Neural crest cell (in vitro differentiated cells): ENCODE results near the gene ZIC5. TPM values are rescaled to one million over a fixed set of nuclear protein-coding genes. Genes with fewer than 3 reads are reported as not detected.

Source experiments
- DNase-seq: peaks from one replicate; pipeline ENCODE4 v3.0.0; 2021; ENCODE audit warnings: low read depth, mixed read lengths, low spot score
- H3K27ac Mint-ChIP-seq: one replicate; pipeline ENCODE4 v1.8.0; 2021; ENCODE audit warnings: mild to moderate bottlenecking, mixed read lengths; ENCODE audit not compliant: unreplicated experiment
- H3K27me3 Mint-ChIP-seq: 2 replicates; pipeline ENCODE4 v1.8.0; 2021; ENCODE audit warnings: low read depth, mild to moderate bottlenecking, mixed read lengths
- H3K36me3 Mint-ChIP-seq: 2 replicates; pipeline ENCODE4 v1.8.0; 2021; ENCODE audit warnings: low read depth, mild to moderate bottlenecking, mixed read lengths
- H3K4me1 Mint-ChIP-seq: 2 replicates; pipeline ENCODE4 v1.8.0; 2021; ENCODE audit warnings: mixed read lengths
- H3K4me3 Mint-ChIP-seq: one replicate; pipeline ENCODE4 v1.8.0; 2021; ENCODE audit warnings: mild to moderate bottlenecking, mixed read lengths
- H3K9me3 Mint-ChIP-seq: 2 replicates; pipeline ENCODE4 v1.8.0; 2021; ENCODE audit warnings: mixed read lengths
- CTCF ChIP-seq: fragments of 200-600 bp; sonication (generic); conservative IDR thresholded peaks from 2 replicates; pipeline ENCODE4 v1.5.0; 2021; ENCODE audit warnings: antibody characterized with exemption, mild to moderate bottlenecking
- total RNA-seq: library from RNA; stranded (reverse); gene quantifications from 2 replicates; pipeline ENCODE4 v1.2.1, GENCODE V29; 2021

The ZIC5 gene
- total RNA-seq, 1 donor from 2014 or later: 6.7 TPM

DNA sequence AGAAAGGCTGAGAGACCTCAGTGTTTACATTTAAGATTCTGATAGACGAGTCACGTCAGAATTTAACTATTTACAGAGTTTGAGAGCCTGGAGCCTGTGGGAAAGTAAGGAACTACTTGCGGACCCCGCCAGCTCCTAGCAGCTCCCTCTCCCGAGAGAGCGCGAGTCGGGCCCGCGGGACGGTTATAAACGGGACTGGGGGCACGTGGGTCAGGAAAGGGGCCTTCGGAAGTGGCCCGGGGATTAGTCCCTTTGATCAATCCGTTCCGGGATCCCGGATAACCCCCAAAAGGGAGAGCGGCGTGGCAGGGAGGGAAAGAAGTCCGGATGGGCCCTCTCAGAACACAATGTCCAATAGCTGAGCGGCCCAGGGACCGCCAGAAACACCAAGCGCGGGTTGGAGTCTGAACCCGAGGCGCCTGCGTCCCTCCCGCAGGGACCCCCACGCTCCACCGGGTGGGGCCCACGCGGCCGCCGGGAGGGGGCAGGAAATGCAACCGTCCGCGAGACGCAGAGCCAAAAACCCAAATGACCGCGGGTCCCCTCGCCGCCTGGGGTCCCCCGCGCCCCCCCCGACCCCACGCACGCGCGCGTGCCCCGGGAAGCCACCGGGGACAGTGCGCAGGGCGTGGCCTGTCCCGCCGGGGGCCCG, 3.6 kb downstream of the ZIC5 start:
- H3K4me3 Mint-ChIP-seq: peak overlapping the region; percentile 82
- peaks cover 75% of the 10 kb centered on the region for H3K27me3 Mint-ChIP-seq
- peaks cover 3% of the 10 kb centered on the region for H3K36me3 Mint-ChIP-seq
- TF ChIP-seq CTCF: no peak
- no peaks in the 10 kb centered on the region for H3K9me3 Mint-ChIP-seq
- no peak for DNase-seq
- H3K4me1 Mint-ChIP-seq: peaks cover 46% of the 10 kb centered on the region
- H3K27ac Mint-ChIP-seq: no peak overlapping the region

DNA sequence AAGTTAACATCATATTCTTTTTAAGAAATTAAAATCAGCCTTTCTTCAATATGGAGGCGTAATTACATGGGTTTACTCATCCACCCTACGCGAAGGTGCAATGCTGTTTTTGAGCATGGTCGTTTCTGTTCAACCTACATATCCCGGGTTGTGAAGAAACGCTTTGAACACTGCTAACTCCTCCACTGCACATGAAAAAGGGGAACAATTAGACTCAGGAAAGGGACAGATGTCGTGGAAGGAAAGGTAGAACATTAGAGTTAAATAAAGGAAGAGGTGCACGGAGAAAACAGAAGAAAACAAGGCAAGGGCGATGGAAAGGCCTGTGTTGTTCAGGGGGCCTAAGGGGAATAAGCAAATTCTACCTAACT, 4.1 kb downstream of the ZIC5 start:
- peaks cover 3% of the 10 kb centered on the region for H3K36me3 Mint-ChIP-seq
- TF ChIP-seq CTCF: no peak
- H3K4me3 Mint-ChIP-seq: peak overlapping the region; percentile 82
- peak overlapping the region; percentile 70 for H3K27ac Mint-ChIP-seq
- DNase-seq: no peak
- peaks cover 47% of the 10 kb centered on the region for H3K4me1 Mint-ChIP-seq
- no peaks in the 10 kb centered on the region for H3K9me3 Mint-ChIP-seq
- H3K27me3 Mint-ChIP-seq: peaks cover 75% of the 10 kb centered on the region

DNA sequence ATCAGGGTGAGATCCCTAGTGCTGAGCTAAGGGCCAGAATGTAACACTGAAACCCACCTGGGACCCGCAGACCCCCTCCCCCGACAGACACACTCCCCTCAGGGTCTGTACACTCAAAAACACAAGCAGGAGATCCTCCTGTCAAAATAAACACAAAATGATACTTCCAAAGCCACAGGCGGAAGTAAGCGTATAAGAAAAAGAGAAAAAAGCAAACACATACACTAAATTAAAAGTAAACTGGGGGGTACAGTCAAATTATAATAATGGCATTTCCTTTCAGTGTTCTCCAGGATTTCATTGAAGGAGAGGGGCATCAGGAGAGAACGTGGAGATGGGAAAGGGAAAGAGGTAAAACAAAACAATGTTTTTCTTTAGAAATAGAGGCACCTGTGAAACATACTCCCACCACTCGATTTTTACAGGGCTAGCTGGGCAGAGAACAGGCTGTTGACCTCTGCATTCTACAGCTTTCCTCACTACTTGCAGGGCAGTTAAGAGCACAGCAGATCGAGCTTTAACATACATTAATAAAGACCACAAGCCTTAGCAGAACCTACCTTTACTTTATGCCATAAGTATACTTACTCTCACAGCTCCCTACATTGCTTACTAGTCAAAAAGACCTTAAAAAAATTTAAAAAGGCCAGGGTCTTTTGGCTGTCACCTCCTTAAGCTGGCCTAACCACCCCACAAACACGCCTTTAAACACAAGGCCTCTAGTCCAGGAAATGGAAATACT, 5.3 kb downstream of the ZIC5 start:
- Mint-ChIP-seq H3K27ac (no peak overlapping the region), H3K4me1 (peaks cover 48% of the 10 kb centered on the region), H3K27me3 (peaks cover 76% of the 10 kb centered on the region), H3K4me3 (peak overlapping the region; percentile 68), H3K36me3 (no peaks in the 10 kb centered on the region), H3K9me3 (no peaks in the 10 kb centered on the region)
- no peak for DNase-seq
- no peak for TF ChIP-seq CTCF

DNA sequence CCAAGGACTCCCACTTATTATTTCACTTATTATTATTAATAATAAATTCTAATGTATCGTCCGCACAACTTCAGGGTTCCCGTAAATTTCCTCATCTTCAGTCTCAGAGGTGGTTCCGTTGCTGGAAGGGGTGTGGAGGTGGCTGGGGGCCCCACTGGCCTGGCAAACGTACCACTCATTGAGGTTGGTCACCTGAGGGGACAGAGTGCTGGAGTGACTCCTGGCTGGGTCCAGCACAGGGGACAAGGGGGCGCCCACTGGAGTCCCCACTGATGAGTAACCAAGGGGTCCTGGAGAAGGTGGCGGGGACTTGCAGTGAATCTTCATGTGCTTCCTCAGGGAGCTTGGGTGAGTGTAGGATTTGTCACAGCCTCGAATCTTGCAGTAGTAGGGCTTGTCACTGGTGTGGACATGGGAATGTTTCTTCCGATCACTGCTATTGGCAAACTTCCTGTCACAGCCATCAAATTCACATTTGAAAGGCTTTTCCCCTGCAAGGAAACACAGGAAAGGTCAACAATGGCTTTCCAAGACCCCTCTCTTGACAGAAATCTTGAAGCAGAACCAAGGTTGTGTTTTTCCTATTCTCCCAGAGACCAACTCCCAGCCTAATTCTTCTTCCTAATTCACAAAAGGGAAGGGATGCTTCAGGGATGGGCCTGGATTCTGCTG, 6.1 kb downstream of the ZIC5 start:
- Mint-ChIP-seq H3K27ac (no peak overlapping the region), H3K36me3 (no peaks in the 10 kb centered on the region), H3K27me3 (peaks cover 83% of the 10 kb centered on the region), H3K4me1 (peaks cover 55% of the 10 kb centered on the region), H3K9me3 (no peaks in the 10 kb centered on the region), H3K4me3 (peak overlapping the region; percentile 68)
- no peak for TF ChIP-seq CTCF
- no peak for DNase-seq

DNA sequence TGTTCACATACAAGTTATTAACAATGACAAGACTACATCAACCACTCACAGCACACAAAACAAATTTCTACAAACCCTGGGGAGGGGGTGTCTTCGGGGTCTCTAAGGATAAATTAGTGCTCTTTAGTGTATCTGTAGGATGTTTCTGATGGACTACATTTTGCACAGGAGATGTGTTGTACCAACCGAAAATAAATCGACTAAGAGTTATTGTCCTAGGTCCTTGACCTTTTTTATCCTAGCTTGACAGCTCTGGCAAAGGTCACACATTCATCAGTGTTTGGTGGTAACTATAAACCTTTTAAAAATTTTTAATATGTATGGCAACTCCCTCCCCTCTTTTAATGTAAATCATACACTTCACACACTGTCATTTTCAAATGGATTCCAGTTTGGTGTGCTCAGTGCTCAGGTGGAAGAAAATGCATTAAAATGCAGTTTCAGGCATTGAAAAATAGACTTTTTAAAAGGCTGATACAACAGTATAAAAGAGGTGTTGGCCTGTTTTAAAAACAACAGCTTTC, 7.7 kb downstream of the ZIC5 start:
- H3K27ac Mint-ChIP-seq: no peak overlapping the region
- no peaks in the 10 kb centered on the region for H3K9me3 Mint-ChIP-seq
- TF ChIP-seq CTCF: no peak
- H3K27me3 Mint-ChIP-seq: peaks cover 84% of the 10 kb centered on the region
- no peaks in the 10 kb centered on the region for H3K36me3 Mint-ChIP-seq
- no peak for DNase-seq
- H3K4me1 Mint-ChIP-seq: peaks cover 58% of the 10 kb centered on the region
- peak overlapping the region; percentile 27 for H3K4me3 Mint-ChIP-seq
